ENCODE results near the gene UBA1. TPM values are rescaled to one million over a fixed set of nuclear protein-coding genes. Genes with fewer than 3 reads are reported as not detected.

UBA1 gene
- total and polyA plus RNA-seq, 2 of the 8 experiments (the other 6 are each of a cell fraction or from before 2014, with no cell fraction given), result 313 to 458 TPM

- TF ChIP-seq EZH2 (IDR thresholded peaks at IDR 0.05; ENCODE audit: low read depth, low read length, severe bottlenecking) (no peak), POLR2AphosphoS5 (IDR thresholded peaks at IDR 0.05; ENCODE audit: low read depth, low read length) (no peak), EP300 (IDR thresholded peaks at IDR 0.05; ENCODE audit: borderline replicate concordance in 1 of 2, low read depth in 2 of 2, low read length in 2 of 2) (no peak)
These were observed 48.1 kb upstream of the UBA1 start (continued) for GRCh38 chrX:47145395-47146120.

Data from H1 (cell line).